Mesodermal cell (in vitro differentiated cells): Measurements from ENCODE around the gene CHD6.

Experiments
- H3K27ac ChIP-seq: 2 replicates; pipeline ENCODE4 v1.7.0; 2013; ENCODE audit warnings: mild to moderate bottlenecking, low read depth, low read length, moderate library complexity; ENCODE audit not compliant: severe bottlenecking
- H3K36me3 ChIP-seq: 2 replicates; pipeline ENCODE4 v1.7.1; 2013; ENCODE audit warnings: mild to moderate bottlenecking, low read length, moderate library complexity; ENCODE audit not compliant: control insufficient read depth, insufficient read depth
- H3K4me1 ChIP-seq: one replicate; pipeline ENCODE4 v1.7.1; 2013; ENCODE audit warnings: mild to moderate bottlenecking, low read length; ENCODE audit not compliant: insufficient read depth, control insufficient read depth, poor library complexity, severe bottlenecking
- H3K4me3 ChIP-seq: 2 replicates; pipeline ENCODE4 v1.7.0; 2013; ENCODE audit warnings: low read length, control low read depth, mild to moderate bottlenecking; ENCODE audit not compliant: insufficient read depth, poor library complexity, severe bottlenecking; ENCODE audit errors: extremely low read depth
- H3K9me3 ChIP-seq: 2 replicates; pipeline ENCODE4 v1.7.1; 2013; ENCODE audit warnings: mild to moderate bottlenecking, low read length, moderate library complexity; ENCODE audit not compliant: control insufficient read depth
- WGBS, 2 experiments: methylation state at CpG; one replicate each; pipeline ENCODE4 v1.1.5; 2013; ENCODE audit warnings: missing lambda C conversion rate in 2 of 2; ENCODE audit not compliant: insufficient coverage in 2 of 2; 5-methylcytosine and 5-hydroxymethylcytosine counted together

CHD6 gene

GRCh38 chr20:41358717-41359116, 259.5 kb downstream of the CHD6 start:
- 92 to 96% methylated on average over 5 of the region's 7 CpGs for WGBS, 2 experiments

GRCh38 chr20:41358230-41358629, 259.9 kb downstream of the CHD6 start:
- WGBS, 2 experiments, result 85 to 88% methylated on average over 9 of the region's 9 CpGs
- H3K4me3 ChIP-seq, result no peak overlapping the region

More at GRCh38 chr20:41358717-41359116, 259.5 kb downstream of the CHD6 start:
- H3K4me1 ChIP-seq, result no peaks in the 10 kb centered on the region
- H3K4me3 ChIP-seq, result no peak overlapping the region
- peaks cover 3% of the 10 kb centered on the region for H3K36me3 ChIP-seq
- no peaks in the 10 kb centered on the region for H3K9me3 ChIP-seq
- H3K27ac ChIP-seq, result no peak overlapping the region

GRCh38 chr20:41357424-41358163, 260.6 kb downstream of the CHD6 start:
- Histone ChIP-seq H3K4me3 (no peak overlapping the region), H3K36me3 (peaks cover 3% of the 10 kb centered on the region), H3K9me3 (no peaks in the 10 kb centered on the region), H3K27ac (no peak overlapping the region), H3K4me1 (no peaks in the 10 kb centered on the region)
- WGBS, 2 experiments, result 88 to 92% methylated on average over 9 of the region's 11 CpGs

More at GRCh38 chr20:41358230-41358629, 259.9 kb downstream of the CHD6 start:
- no peaks in the 10 kb centered on the region for H3K9me3 ChIP-seq
- H3K36me3 ChIP-seq, result peaks cover 3% of the 10 kb centered on the region
- H3K4me1 ChIP-seq, result no peaks in the 10 kb centered on the region
- H3K27ac ChIP-seq, result no peak overlapping the region

- Histone ChIP-seq H3K27ac (no peak overlapping the region), H3K4me1 (no peaks in the 10 kb centered on the region), H3K4me3 (no peak overlapping the region), H3K9me3 (no peaks in the 10 kb centered on the region), H3K36me3 (peaks cover 3% of the 10 kb centered on the region)
- WGBS, 2 experiments, result 90 to 92% methylated on average over 7 to 13 of the region's 13 CpGs
Observed at GRCh38 chr20:41356951-41357350, 261.2 kb downstream of the CHD6 start.

- no peaks in the 10 kb centered on the region for H3K4me1 ChIP-seq
- H3K9me3 ChIP-seq, result no peaks in the 10 kb centered on the region
- no peak overlapping the region for H3K4me3 ChIP-seq
- peaks cover 3% of the 10 kb centered on the region for H3K36me3 ChIP-seq
- WGBS, 2 experiments, result 92% methylated on average over 1 to 2 of the region's 7 CpGs
- H3K27ac ChIP-seq, result no peak overlapping the region
Observed at GRCh38 chr20:41355598-41356203, 262.5 kb downstream of the CHD6 start.

- Histone ChIP-seq H3K4me3 (no peak overlapping the region), H3K9me3 (no peaks in the 10 kb centered on the region), H3K36me3 (peaks cover 3% of the 10 kb centered on the region), H3K27ac (no peak overlapping the region), H3K4me1 (no peaks in the 10 kb centered on the region)
- 93 to 96% methylated on average over 3 of the region's 3 CpGs for WGBS, 2 experiments
Observed at GRCh38 chr20:41355192-41355591, 263.0 kb downstream of the CHD6 start.

- no peaks in the 10 kb centered on the region for H3K4me1 ChIP-seq
- H3K27ac ChIP-seq, result no peak overlapping the region
- no peak overlapping the region for H3K4me3 ChIP-seq
- no peaks in the 10 kb centered on the region for H3K36me3 ChIP-seq
- H3K9me3 ChIP-seq, result no peaks in the 10 kb centered on the region
Observed at GRCh38 chr20:41353530-41353929, 264.6 kb downstream of the CHD6 start.

- Histone ChIP-seq H3K36me3 (no peaks in the 10 kb centered on the region), H3K27ac (no peak overlapping the region), H3K9me3 (no peaks in the 10 kb centered on the region), H3K4me3 (no peak overlapping the region), H3K4me1 (no peaks in the 10 kb centered on the region)
- 77 to 89% methylated on average over 3 to 5 of the region's 5 CpGs for WGBS, 2 experiments
Observed at GRCh38 chr20:41352666-41353065, 265.5 kb downstream of the CHD6 start.

GRCh38 chr20:41352106-41352505, 266.1 kb downstream of the CHD6 start:
- no peak overlapping the region for H3K4me3 ChIP-seq
- no peak overlapping the region for H3K27ac ChIP-seq
- H3K36me3 ChIP-seq, result no peaks in the 10 kb centered on the region
- 80 to 83% methylated on average over 2 to 4 of the region's 4 CpGs for WGBS, 2 experiments
- H3K4me1 ChIP-seq, result no peaks in the 10 kb centered on the region
- H3K9me3 ChIP-seq, result no peaks in the 10 kb centered on the region
